Measurements from ENCODE around the gene MMD. TPM values are rescaled to one million over a fixed set of nuclear protein-coding genes. Genes with fewer than 3 reads are reported as not detected.
"Not testable (repeated sequence)": the region's sequence is repeated elsewhere in the genome, so short reads cannot be mapped to it uniquely, and the experiment has no call there.

Gene MMD
- total RNA-seq, 2 experiments from 2014 or later = 22.1 to 24.2 TPM

DNA sequence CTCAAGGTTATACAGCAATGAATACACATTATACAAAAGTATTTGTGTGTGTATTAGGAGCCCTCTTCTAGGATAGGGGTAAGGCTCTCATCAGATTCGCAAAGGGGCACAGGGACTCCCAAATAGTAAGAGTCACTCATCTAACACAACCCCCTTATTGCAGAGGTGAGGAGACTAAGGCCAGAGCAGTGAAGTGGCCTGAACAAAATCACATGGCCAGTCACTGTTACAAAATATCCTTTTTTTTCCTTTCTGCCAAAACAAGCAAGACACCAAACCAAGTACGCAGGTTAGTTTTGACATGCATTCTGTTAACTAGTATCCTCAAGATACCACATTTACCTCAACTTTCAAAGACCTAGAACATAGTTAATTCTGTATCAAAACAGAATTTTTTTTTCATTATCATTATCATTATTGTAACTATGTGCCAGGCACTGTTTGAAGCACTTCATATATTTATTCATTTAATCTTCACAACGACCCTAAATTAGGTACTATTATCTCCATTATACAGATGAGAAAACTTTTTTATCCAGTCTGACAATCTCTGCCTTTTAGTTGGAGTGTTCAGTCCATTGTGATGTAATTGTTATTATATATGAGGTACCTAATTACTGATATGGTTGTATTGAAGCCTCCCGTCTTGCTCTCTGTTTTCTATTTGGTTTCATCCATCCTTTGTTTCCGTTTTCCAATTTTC lies 25.7 kb downstream of the MMD start:
- DNase-seq = no peak
- intact Hi-C loops (cut with micrococcal nuclease) = no loop called here
- Mint-ChIP-seq H3K4me1 (ENCODE audit: low read depth) (no peaks in the 10 kb centered on the region), H3K4me3 (no peak overlapping the region), H3K9me3 (no peaks in the 10 kb centered on the region), H3K27me3 (no peaks in the 10 kb centered on the region), H3K36me3 (peaks cover 18% of the 10 kb centered on the region), H3K27ac (no peak overlapping the region)
- CTCF ChIA-PET = no interaction called here
- POLR2A ChIA-PET = no interaction called here

DNA sequence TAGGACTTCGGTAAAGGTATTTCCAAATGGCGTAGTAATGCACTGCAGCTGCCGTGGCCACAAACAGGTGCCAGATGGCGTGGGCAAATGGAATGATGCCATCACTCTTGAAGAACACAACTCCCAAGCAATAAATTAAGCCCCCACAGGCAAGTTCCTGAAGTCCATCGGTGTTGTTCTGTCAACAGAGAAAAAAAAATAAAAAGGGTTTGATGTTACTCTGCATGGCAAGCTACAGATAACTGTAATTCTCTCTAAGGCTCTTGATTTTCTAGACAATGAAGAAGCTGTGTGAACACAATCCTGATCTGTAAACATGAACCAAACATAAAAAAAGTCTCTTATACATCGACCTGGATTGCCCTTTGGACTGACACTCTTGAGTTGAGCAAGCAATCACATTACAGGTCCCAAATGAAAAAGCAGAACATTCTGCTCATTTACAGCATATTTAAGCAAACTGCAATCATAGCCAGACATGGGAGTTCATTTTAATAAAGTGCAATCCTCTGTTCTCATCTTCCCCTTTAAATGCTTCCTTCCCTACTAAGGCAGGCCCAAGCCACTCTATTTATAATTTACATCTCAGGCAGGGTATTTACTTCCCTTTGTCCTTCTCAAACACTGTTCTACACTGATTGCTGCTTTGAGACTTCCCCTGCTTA lies 27.1 kb downstream of the MMD start:
- CTCF ChIA-PET = no interaction called here

DNA sequence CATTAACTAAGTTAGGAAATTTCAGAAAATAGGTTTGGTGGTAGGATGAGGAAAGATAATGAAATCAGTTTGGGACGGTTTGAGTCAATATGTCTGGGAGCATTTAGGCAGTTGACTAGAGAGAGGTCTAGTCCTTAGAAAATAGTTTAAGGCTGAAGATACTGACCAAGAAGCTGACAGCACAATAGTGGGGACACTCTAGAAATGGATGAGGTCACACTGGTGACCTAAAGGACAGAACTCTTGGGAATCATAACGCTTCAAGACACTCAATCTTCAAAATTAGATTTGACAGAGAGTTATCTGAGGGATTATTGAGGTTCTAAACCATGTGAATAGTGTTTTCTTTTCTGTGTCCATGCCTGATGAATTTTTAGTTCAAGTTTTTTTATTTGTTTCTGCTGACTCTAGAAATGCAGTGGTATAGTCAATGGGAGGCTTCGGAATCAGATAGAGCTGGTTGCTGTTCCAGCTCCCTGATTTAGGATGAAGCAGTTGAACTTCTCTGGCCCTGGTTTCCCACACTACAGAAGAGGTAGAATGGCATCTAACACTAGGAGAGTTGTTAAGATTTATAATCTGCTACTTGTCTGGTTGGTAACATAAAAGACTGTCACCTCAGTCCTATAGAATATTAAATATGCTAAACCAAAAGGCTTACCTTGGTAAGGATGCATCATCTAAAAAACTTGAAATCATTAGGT lies 29.7 kb downstream of the MMD start:
- Mint-ChIP-seq H3K4me3 (no peak overlapping the region), H3K27me3 (no peaks in the 10 kb centered on the region), H3K9me3 (no peaks in the 10 kb centered on the region), H3K36me3 (peaks cover 12% of the 10 kb centered on the region), H3K4me1 (ENCODE audit: low read depth) (no peaks in the 10 kb centered on the region), H3K27ac (no peak overlapping the region)
- ChIA-PET CTCF (interaction anchor here (1.0 kb wide), 1 partner anchor 35 kb away, joined by 3 read pairs; no protein-coding TSS in a partner anchor), POLR2A (no interaction called here)
- DNase-seq = no peak
- intact Hi-C loops (cut with micrococcal nuclease) = no loop called here

More for the DNA sequence above, 27.1 kb downstream of the MMD start:
- H3K4me3 Mint-ChIP-seq = no peak overlapping the region
- POLR2A ChIA-PET = no interaction called here
- no peak for DNase-seq
- peaks cover 18% of the 10 kb centered on the region for H3K36me3 Mint-ChIP-seq
- H3K4me1 Mint-ChIP-seq (ENCODE audit: low read depth) = no peaks in the 10 kb centered on the region
- intact Hi-C loops (cut with micrococcal nuclease) = no loop called here
- H3K27ac Mint-ChIP-seq = no peak overlapping the region
- no peaks in the 10 kb centered on the region for H3K27me3 Mint-ChIP-seq
- no peaks in the 10 kb centered on the region for H3K9me3 Mint-ChIP-seq

DNA sequence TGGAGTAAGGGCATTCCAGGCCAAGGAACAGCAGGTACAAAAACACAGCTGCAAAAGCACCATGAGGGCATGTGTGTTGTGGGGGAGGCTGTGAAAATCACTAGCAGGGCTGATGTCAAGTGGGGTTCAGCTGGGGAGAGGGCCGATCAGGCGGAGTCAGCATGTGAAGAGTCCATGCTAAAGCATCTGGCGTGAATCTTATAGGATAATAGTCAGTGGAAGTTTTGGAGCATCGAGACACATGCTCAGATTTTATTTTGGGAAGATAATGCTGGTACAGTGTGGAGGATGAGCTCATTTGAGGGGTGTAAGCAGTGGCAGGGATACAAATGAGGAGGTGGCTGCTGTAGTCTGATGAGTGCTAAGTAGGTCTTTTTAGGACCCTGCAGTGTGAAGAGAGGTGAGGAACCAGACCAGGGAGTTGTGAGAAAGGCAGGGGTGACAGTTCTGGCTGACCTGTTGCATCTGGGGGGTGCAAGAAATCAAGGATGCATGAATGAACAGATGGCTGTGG lies 30.3 kb downstream of the MMD start:
- Mint-ChIP-seq H3K27me3 (no peaks in the 10 kb centered on the region), H3K36me3 (peaks cover 12% of the 10 kb centered on the region), H3K4me1 (ENCODE audit: low read depth) (no peaks in the 10 kb centered on the region), H3K9me3 (no peaks in the 10 kb centered on the region), H3K4me3 (no peak overlapping the region), H3K27ac (no peak overlapping the region)
- no peak for DNase-seq
- intact Hi-C loops (cut with micrococcal nuclease) = no loop called here
- POLR2A ChIA-PET = no interaction called here
- CTCF ChIA-PET = no interaction called here

DNA sequence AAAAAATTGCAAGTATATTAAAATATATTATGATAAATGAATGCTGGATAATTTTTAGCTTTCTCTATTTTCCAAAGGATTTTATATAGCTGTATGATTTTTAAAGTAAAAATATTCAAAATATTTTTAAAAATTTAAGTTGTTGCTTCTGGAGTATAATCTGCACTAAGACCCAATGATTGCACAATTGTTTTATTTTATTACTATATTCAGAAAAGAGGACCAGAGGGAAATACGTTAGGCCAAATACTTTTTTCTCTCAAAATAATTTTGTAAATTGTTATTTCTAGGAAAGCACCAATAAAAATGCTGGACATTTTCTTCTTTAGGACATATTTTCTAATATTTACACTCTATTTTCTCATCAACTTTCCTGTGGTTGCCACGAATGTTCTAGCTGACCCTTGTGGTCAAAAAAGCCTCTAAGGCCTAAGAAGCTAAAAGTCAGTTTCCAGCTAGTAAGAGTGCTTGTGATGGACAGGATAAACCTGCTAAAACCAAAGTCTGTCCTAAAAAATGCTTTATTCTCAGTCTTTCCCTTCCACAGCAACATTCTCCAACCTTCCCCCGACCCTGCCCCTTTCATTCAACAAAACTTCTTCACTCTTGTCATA lies 31.2 kb downstream of the MMD start:
- ChIA-PET POLR2A (no interaction called here), CTCF (no interaction called here)
- no peak for DNase-seq
- no peak overlapping the region for H3K27ac Mint-ChIP-seq
- no peaks in the 10 kb centered on the region for H3K9me3 Mint-ChIP-seq
- H3K36me3 Mint-ChIP-seq = peaks cover 12% of the 10 kb centered on the region
- H3K4me1 Mint-ChIP-seq (ENCODE audit: low read depth) = no peaks in the 10 kb centered on the region
- intact Hi-C loops (cut with micrococcal nuclease) = no loop called here
- H3K4me3 Mint-ChIP-seq = no peak overlapping the region
- no peaks in the 10 kb centered on the region for H3K27me3 Mint-ChIP-seq

GRCh38 chr17:55389715-55390114 lies 31.9 kb downstream of the MMD start:
- H3K4me1 Mint-ChIP-seq (ENCODE audit: low read depth); H3K4me3 Mint-ChIP-seq; POLR2A ChIA-PET; DNase-seq; H3K27ac Mint-ChIP-seq; H3K27me3 Mint-ChIP-seq; intact Hi-C loops (cut with micrococcal nuclease); H3K9me3 Mint-ChIP-seq: not testable (repeated sequence)
- CTCF ChIA-PET = interaction anchor here (1.3 kb wide), 1 partner anchor 32 kb away, joined by 3 read pairs; no protein-coding TSS in a partner anchor
- H3K36me3 Mint-ChIP-seq = peaks cover 12% of the 10 kb centered on the region

DNA sequence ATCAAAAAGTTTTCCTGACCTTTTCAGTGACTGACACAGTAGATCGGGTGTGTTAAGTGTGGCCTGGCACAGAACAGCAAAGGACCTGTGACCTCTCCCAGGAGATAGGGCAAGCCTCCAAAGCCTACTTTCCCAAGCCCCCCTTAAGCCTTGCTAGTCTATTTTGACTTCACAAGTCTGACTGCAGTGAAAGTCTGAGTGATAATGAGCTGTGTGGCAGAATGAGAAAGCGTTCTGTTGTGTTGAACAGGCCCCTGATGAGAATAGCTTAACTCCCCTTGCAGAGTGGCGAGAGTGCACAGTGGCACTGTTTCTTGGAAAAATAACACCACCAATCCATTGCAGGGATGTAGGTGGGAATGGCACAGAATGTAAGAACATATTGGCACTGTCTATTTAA lies 32.8 kb downstream of the MMD start:
- H3K4me1 Mint-ChIP-seq (ENCODE audit: low read depth) = no peaks in the 10 kb centered on the region
- ChIA-PET CTCF (interaction anchor here (0.9 to 1.3 kb wide), 2 partner anchors 32 to 42 kb away, joined by 3 read pairs; no protein-coding TSS in a partner anchor), POLR2A (no interaction called here)
- no peaks in the 10 kb centered on the region for H3K27me3 Mint-ChIP-seq
- no peak overlapping the region for H3K4me3 Mint-ChIP-seq
- intact Hi-C loops (cut with micrococcal nuclease) = no loop called here
- no peaks in the 10 kb centered on the region for H3K9me3 Mint-ChIP-seq
- peaks cover 6% of the 10 kb centered on the region for H3K36me3 Mint-ChIP-seq
- no peak for DNase-seq
- H3K27ac Mint-ChIP-seq = no peak overlapping the region

DNA sequence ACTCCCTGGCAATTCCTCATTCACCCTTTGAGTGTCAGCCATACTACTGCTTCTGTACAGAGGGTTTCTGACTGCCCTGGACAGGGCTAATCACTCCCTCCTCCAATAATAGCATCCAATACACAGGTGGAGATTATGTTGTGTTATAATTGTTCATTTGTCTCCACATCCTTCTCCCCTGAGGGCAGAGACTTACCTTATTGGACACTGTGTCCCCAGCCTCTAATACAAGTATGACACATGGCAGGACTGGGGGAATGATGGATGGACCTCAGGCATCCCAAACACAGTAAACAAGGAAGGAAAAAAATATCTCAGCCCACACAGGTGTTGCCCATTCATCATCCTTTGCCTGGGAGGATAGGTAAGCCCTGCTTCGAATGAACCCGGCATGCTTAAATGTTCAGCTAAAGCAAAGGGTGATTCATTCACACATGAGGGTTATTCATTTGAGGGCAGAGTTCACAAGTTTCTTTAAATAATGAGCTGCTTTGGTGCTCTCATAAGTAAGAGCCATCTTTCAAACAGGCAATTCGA lies 34.8 kb downstream of the MMD start:
- Mint-ChIP-seq H3K4me3 (no peak overlapping the region), H3K27ac (no peak overlapping the region), H3K4me1 (ENCODE audit: low read depth) (no peaks in the 10 kb centered on the region), H3K9me3 (no peaks in the 10 kb centered on the region), H3K36me3 (no peaks in the 10 kb centered on the region), H3K27me3 (no peaks in the 10 kb centered on the region)
- CTCF ChIA-PET = no interaction called here
- no peak for DNase-seq
- POLR2A ChIA-PET = no interaction called here
- intact Hi-C loops (cut with micrococcal nuclease) = no loop called here

- Mint-ChIP-seq H3K4me3 (no peak overlapping the region), H3K27ac (no peak overlapping the region), H3K9me3 (no peaks in the 10 kb centered on the region), H3K36me3 (no peaks in the 10 kb centered on the region), H3K27me3 (no peaks in the 10 kb centered on the region), H3K4me1 (ENCODE audit: low read depth) (no peaks in the 10 kb centered on the region)
- ChIA-PET CTCF (interaction anchor here (1.2 kb wide), 1 partner anchor 130 kb away, joined by 4 read pairs; no protein-coding TSS in a partner anchor), POLR2A (no interaction called here)
- DNase-seq = no peak
- intact Hi-C loops (cut with micrococcal nuclease) = no loop called here
Measured at GRCh38 chr17:55384643-55385232, 36.9 kb downstream of the MMD start.

- ChIA-PET CTCF (no interaction called here), POLR2A (no interaction called here)
- no peak for DNase-seq
- intact Hi-C loops (cut with micrococcal nuclease) = no loop called here
- H3K27me3 Mint-ChIP-seq = no peaks in the 10 kb centered on the region
- no peaks in the 10 kb centered on the region for H3K36me3 Mint-ChIP-seq
- no peaks in the 10 kb centered on the region for H3K4me1 Mint-ChIP-seq (ENCODE audit: low read depth)
- no peak overlapping the region for H3K4me3 Mint-ChIP-seq
- H3K27ac Mint-ChIP-seq = no peak overlapping the region
- H3K9me3 Mint-ChIP-seq = no peaks in the 10 kb centered on the region
Measured at GRCh38 chr17:55383771-55384642, 37.6 kb downstream of the MMD start.

- H3K4me1 Mint-ChIP-seq (ENCODE audit: low read depth) = no peaks in the 10 kb centered on the region
- no peak overlapping the region for H3K4me3 Mint-ChIP-seq
- ChIA-PET CTCF (no interaction called here), POLR2A (no interaction called here)
- no peak overlapping the region for H3K27ac Mint-ChIP-seq
- H3K9me3 Mint-ChIP-seq = no peaks in the 10 kb centered on the region
- intact Hi-C loops (cut with micrococcal nuclease) = no loop called here
- no peak for DNase-seq
- no peaks in the 10 kb centered on the region for H3K27me3 Mint-ChIP-seq
- no peaks in the 10 kb centered on the region for H3K36me3 Mint-ChIP-seq
Measured at GRCh38 chr17:55381017-55381770, 40.4 kb downstream of the MMD start.

Data from activated CD4-positive, alpha-beta memory T cell treated with anti-CD3 and anti-CD28 coated beads for 36 hours (primary cell).